Hematopoietic multipotent progenitor cell treated with erythropoietin and hydrocortisone succinate and interleukin-3 and kit ligand, for 8 days (in vitro differentiated cells): ENCODE results near the gene ZSWIM4.
"Not testable (repeated sequence)": the region's sequence is repeated elsewhere in the genome, so short reads cannot be mapped to it uniquely, and the experiment has no call there.

Experiments
- DNase-seq: peaks from one replicate; pipeline ENCODE4 v3.0.0-alpha.2; 2015

The ZSWIM4 gene

GRCh38 chr19:13778847-13779246 lies 16.4 kb upstream of the ZSWIM4 start:
- no peak for DNase-seq

GRCh38 chr19:13779794-13780193 lies 15.4 kb upstream of the ZSWIM4 start:
- DNase-seq: not testable (repeated sequence)

- peak; percentile 49 for DNase-seq
Observed at GRCh38 chr19:13781547-13781946, 13.7 kb upstream of the ZSWIM4 start.

- no peak for DNase-seq
Observed at GRCh38 chr19:13782537-13782936, 12.7 kb upstream of the ZSWIM4 start.

GRCh38 chr19:13783565-13784500 lies 11.4 kb upstream of the ZSWIM4 start:
- DNase-seq: no peak

- peak; percentile 67 for DNase-seq
Observed at GRCh38 chr19:13784731-13785452, 10.4 kb upstream of the ZSWIM4 start.

GRCh38 chr19:13788991-13789390 lies 6.3 kb upstream of the ZSWIM4 start:
- DNase-seq: no peak

- peak; percentile 31 for DNase-seq
Observed at GRCh38 chr19:13790354-13790753, 4.9 kb upstream of the ZSWIM4 start.

GRCh38 chr19:13793317-13793716 lies 1.9 kb upstream of the ZSWIM4 start:
- not testable (repeated sequence) for DNase-seq

- DNase-seq: peak; percentile 64
Observed at GRCh38 chr19:13794398-13794756, 866 bp upstream of the ZSWIM4 start.

- DNase-seq: no peak
Observed at GRCh38 chr19:13795595-13796300, 505 bp downstream of the ZSWIM4 start.

GRCh38 chr19:13796301-13797057 lies 1.2 kb downstream of the ZSWIM4 start:
- no peak for DNase-seq

GRCh38 chr19:13797058-13797440 lies 1.8 kb downstream of the ZSWIM4 start:
- DNase-seq: no peak

- DNase-seq: no peak
Observed at GRCh38 chr19:13797870-13798269, 2.6 kb downstream of the ZSWIM4 start.

- no peak for DNase-seq
Observed at GRCh38 chr19:13799669-13800068, 4.4 kb downstream of the ZSWIM4 start.

GRCh38 chr19:13803038-13803437 lies 7.8 kb downstream of the ZSWIM4 start:
- DNase-seq: no peak

- DNase-seq: no peak
Observed at GRCh38 chr19:13804830-13805683, 9.8 kb downstream of the ZSWIM4 start.

- DNase-seq: no peak
Observed at GRCh38 chr19:13806728-13807127, 11.5 kb downstream of the ZSWIM4 start.

GRCh38 chr19:13807421-13808021 lies 12.3 kb downstream of the ZSWIM4 start:
- DNase-seq: no peak

- DNase-seq: no peak
Observed at GRCh38 chr19:13808856-13809255, 13.6 kb downstream of the ZSWIM4 start.

GRCh38 chr19:13812544-13812943 lies 17.3 kb downstream of the ZSWIM4 start:
- no peak for DNase-seq
